GM12873 (cell line): ENCODE measurements around the gene KRTAP2-2.

Experiments
- CTCF ChIP-seq: IDR thresholded peaks from 2 replicates; pipeline ENCODE4 v1.5.1; 2012; ENCODE audit warnings: low read depth, mild to moderate bottlenecking, moderate library complexity, low read length, control low read depth; ENCODE audit not compliant: insufficient read depth; ENCODE audit errors: missing control alignments

The KRTAP2-2 gene

DNA sequence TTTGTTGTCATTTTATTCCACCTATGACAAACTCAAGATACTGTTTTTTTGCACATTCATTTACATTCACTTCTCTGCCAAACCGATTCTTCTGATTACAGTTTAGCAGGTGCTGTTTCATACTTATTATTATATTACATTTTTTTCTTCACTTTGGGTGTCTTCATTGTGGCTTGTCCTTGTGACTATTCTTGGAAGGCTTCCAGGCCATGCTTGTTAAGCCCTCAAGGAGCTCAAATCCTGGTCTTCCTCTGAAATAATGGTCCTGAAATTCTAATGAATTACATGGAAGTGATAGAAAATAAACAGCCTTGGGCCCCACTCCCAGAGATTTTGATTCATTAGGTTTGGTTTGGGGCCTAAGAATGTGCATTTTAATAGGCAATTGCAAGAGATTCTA, 9.3 kb upstream of the KRTAP2-2 start:
- no peak for TF ChIP-seq CTCF

DNA sequence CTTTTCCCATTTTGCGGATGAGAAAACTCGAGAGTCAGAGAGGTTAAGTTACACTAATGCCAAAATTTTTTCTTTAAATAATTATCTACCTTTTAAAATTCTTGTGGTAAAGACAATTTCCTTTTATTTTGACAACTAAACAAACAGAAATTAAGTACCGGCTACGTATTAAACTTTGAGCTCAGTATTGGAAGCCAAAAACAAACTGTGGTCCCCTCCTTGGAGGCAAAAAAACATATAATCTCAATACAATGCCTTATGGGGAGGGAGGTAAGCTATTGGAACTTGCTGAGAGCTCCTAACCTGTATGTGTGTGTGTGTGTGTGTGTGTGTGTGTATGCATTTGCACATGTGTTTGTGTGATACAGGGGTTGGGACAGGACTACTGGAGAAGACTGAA, 8.4 kb upstream of the KRTAP2-2 start:
- TF ChIP-seq CTCF = no peak

GRCh38 chr17:41061964-41062363, 6.9 kb upstream of the KRTAP2-2 start:
- no peak for TF ChIP-seq CTCF

DNA sequence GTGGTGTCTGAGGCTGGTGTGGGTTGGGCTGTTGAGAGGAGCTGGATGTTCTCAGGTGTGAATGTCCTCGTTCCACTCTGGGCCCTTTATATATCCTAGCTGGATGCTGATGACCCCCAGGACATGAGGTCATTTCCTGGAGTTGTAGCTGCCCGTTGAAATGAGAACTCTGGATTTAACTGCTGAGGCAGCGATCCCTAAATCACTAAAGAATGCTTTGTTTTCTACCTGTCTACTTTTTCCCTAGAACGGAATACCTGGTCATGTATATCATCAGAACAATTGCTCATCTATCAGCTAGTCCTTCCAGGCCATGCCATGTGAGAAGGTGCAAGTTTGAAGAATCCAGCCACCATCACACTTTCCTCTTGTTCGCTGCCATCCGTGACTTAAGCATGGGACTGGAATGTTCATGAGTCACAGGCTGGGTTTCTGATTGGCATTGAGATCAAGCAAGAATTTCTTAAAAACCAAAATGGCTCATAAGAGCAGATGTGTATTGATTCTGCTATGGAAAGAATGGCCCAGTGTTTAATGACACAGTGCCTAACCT, 5.1 kb upstream of the KRTAP2-2 start, which contains the start of gene KRTAP2-3:
KRTAP2-3 (minus strand) TSS at position 63 of the 553 bp plus-strand sequence. CDS start 64 bp downstream, outside the sequence.
- no peak for TF ChIP-seq CTCF

- TF ChIP-seq CTCF = no peak
These were observed 3.7 kb upstream of the KRTAP2-2 start for GRCh38 chr17:41058741-41059140.

- no peak for TF ChIP-seq CTCF
These were observed 2.5 kb upstream of the KRTAP2-2 start for GRCh38 chr17:41057547-41057946.

GRCh38 chr17:41054025-41054424, 1.0 kb downstream of the KRTAP2-2 start:
- no peak for TF ChIP-seq CTCF
